HUES48 (cell line): ENCODE measurements around the gene RNF19B.
"Not testable (repeated sequence)": the region's sequence is repeated elsewhere in the genome, so short reads cannot be mapped to it uniquely, and the experiment has no call there.

Source experiments
- H3K27ac ChIP-seq: one replicate; pipeline ENCODE4 v1.7.0; 2013; ENCODE audit warnings: low read depth, low read length, inconsistent platforms
- H3K27me3 ChIP-seq: 2 replicates; pipeline ENCODE4 v1.6.1; 2013; ENCODE audit warnings: mild to moderate bottlenecking, low read length; ENCODE audit not compliant: control insufficient read depth, insufficient read depth
- H3K36me3 ChIP-seq: 2 replicates; pipeline ENCODE4 v1.6.1; 2013; ENCODE audit warnings: low read length; ENCODE audit not compliant: control insufficient read depth, insufficient read depth
- H3K4me1 ChIP-seq: 2 replicates; pipeline ENCODE4 v1.6.1; 2013; ENCODE audit warnings: mild to moderate bottlenecking, low read length; ENCODE audit not compliant: control insufficient read depth, insufficient read depth
- H3K4me3 ChIP-seq: 2 replicates; pipeline ENCODE4 v1.5.1; 2013; ENCODE audit warnings: mild to moderate bottlenecking, low read depth, low read length
- H3K9ac ChIP-seq: 2 replicates; pipeline ENCODE4 v1.6.1; 2013; ENCODE audit warnings: mild to moderate bottlenecking, low read depth, low read length, moderate library complexity
- H3K9me3 ChIP-seq: 2 replicates; pipeline ENCODE4 v1.6.1; 2013; ENCODE audit warnings: low read length; ENCODE audit not compliant: control insufficient read depth, insufficient read depth

RNF19B gene

DNA sequence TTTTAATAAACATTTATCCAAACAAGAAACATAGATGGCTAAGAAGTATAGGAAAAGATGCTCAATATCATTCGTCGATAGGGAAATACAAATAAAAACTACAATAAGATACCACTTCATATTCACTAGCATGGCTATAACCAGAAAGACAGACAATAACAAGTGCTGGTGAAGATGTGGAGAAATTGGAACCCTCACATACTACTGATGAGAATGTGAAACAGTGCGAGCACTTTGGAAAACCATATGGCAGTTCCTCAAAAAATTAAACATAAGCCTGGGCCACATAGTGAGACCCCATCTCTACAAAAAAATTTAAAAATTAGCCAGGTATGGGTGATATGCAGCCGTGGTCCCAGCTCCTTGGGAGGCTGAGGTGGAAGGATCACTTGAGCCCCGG, 54.3 kb downstream of the RNF19B start:
- Histone ChIP-seq H3K27ac (no peak overlapping the region), H3K36me3 (no peaks in the 10 kb centered on the region), H3K9ac (no peak overlapping the region), H3K4me3 (no peak overlapping the region), H3K27me3 (no peaks in the 10 kb centered on the region), H3K9me3 (no peaks in the 10 kb centered on the region), H3K4me1 (no peaks in the 10 kb centered on the region)

DNA sequence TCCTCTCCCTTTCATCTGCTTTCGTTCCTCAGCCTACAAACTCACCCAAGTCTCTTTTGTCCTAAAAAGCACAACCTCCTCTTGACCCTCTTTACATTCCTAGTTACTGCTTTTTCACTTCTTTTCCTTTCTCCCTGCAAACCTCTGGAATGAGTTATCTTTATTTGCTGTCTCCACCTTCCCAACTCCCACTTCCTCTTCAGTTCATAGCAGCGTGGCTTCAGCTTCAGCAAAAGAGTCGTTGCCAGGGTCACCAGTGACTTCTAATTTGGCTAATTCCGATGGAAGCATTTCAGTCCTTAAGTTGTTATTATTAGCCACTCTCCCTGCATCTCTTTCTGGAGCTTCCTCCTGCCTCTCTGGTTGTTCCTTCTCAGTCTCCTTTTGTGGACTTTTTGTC, 57.2 kb downstream of the RNF19B start:
- Histone ChIP-seq H3K27ac (no peak overlapping the region), H3K27me3 (peaks cover 4% of the 10 kb centered on the region), H3K4me3 (no peak overlapping the region), H3K36me3 (no peaks in the 10 kb centered on the region), H3K9me3 (no peaks in the 10 kb centered on the region), H3K4me1 (no peaks in the 10 kb centered on the region), H3K9ac (no peak overlapping the region)

DNA sequence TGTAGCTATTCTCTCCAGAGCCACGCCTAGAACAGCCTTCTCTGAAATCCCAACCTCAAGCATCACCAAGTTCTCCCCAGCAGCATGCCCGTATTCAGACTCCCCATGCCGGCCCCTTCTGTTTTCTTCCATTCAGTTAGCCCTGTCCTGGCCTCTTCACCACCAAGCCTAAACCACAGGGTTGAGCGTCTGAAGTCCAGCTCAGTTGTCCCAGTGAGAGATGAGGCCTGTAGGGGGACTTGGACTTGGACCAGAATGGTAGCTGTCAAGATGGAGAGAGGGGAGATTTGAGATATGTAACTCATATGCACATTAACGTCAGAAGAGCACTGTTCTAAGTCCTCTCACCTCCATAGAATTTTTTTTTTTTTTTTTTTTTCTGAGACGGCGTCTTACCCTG, 58.0 kb downstream of the RNF19B start:
- H3K4me3 ChIP-seq: no peak overlapping the region
- H3K36me3 ChIP-seq: no peaks in the 10 kb centered on the region
- no peaks in the 10 kb centered on the region for H3K4me1 ChIP-seq
- H3K9ac ChIP-seq: no peak overlapping the region
- H3K27me3 ChIP-seq: peaks cover 11% of the 10 kb centered on the region
- H3K27ac ChIP-seq: no peak overlapping the region
- H3K9me3 ChIP-seq: no peaks in the 10 kb centered on the region

DNA sequence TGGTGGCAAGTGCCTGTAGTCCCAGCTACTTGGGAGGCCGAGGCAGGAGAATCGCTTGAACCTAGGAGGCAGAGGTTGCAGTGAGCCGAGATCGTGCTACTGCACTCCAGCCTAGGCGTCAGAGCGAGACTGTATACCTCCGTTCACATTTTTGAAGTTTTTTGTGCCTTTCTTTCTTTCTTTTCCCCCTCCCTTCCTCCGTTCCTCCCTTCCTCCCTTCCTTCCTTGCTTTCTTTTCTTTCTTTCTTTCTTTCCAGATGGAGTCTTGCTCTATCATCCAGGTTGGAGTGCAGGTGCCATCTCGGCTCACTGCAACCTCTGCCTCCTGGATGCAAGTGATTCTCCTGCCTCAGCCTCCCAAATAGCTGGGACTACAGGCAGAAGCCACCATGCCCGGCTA, 59.0 kb downstream of the RNF19B start:
- not testable (repeated sequence) for H3K4me1 ChIP-seq

DNA sequence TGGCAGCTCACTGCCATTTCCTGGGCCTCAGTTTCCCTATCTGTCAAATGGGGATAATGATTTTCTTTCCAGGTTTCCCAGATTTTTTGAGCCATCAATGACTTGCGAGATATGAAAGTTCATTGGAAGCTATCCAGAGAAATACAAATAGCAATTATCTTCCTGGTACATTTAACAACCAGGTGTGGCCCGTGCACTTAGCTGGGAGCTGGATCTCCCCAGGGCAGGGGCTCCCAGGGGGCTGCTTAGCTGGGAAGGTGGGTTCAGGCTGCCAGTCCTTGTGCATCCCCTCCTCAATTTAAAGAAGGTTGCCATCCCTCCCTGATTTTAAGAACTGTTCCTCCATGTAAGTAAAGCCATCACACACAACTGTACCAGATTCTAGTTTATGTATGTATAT, 59.8 kb downstream of the RNF19B start:
- Histone ChIP-seq H3K27ac (no peak overlapping the region), H3K27me3 (peaks cover 27% of the 10 kb centered on the region), H3K4me3 (no peak overlapping the region), H3K4me1 (peaks cover 7% of the 10 kb centered on the region), H3K9me3 (no peaks in the 10 kb centered on the region), H3K9ac (no peak overlapping the region), H3K36me3 (no peaks in the 10 kb centered on the region)

More for the DNA sequence above, 59.0 kb downstream of the RNF19B start:
- not testable (repeated sequence) for H3K9ac ChIP-seq, H3K9me3 ChIP-seq, H3K27ac ChIP-seq, H3K36me3 ChIP-seq, H3K4me3 ChIP-seq
- H3K27me3 ChIP-seq: peaks cover 19% of the 10 kb centered on the region

DNA sequence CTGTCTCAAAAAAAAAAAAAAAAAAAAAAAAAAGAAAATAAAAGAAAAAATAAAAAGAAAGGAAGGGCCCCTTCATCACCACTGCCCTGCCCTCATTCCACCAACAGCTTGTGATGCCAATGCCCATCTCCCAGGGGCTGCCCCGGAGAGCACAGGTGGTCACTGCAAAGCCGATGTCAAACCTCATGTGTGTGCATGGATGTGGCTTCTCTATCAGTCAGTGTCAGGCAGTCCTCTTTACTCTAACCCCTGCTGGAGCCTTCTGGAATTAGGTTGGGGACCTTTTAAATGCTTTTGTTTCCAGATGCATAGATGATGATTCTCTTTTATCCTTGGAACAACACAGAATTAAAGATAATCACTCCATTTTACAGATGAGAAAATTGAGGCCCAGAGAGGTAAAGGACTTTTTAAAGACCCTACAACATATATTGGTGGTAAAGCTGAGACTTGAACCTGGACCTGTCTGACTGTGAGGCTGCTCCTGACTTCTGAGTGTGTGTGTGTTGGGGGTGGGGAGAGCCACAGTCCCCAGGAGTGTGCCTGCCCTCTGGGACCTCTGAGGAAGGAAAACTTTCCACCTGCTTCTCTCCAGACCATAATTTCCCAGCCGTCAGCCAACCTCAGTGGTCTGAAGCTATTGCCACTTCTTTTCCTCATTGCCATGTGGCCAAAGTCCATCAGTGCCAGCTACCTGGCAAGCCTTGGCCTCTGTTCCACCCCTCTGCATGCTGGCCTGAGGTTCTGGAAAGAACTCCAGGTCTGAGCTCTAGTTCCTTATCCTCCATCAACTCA, 60.4 kb downstream of the RNF19B start:
- H3K27me3 ChIP-seq: peaks cover 33% of the 10 kb centered on the region
- no peaks in the 10 kb centered on the region for H3K36me3 ChIP-seq
- H3K4me3 ChIP-seq: no peak overlapping the region
- H3K9me3 ChIP-seq: no peaks in the 10 kb centered on the region
- H3K4me1 ChIP-seq: peaks cover 7% of the 10 kb centered on the region
- no peak overlapping the region for H3K9ac ChIP-seq
- no peak overlapping the region for H3K27ac ChIP-seq

DNA sequence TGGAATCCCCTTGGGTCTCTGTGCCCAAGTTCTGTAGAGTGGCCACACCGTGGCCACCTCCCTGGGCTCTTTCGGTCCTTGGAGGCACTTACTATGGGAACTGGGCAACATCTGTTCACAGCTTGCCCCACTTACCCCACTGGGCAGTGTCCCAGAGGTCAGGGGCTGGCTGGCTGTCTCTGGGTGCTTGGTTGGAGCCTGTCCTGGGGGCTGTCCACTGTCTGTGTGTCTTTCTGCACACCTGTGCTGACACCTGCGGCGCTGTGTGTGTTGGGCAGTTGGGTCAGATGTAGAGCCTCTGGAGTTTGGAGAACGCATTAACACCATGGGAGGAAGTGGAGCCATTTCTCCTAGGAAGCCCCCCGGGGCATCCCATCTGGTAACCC, 62.1 kb downstream of the RNF19B start:
- no peak overlapping the region for H3K27ac ChIP-seq

DNA sequence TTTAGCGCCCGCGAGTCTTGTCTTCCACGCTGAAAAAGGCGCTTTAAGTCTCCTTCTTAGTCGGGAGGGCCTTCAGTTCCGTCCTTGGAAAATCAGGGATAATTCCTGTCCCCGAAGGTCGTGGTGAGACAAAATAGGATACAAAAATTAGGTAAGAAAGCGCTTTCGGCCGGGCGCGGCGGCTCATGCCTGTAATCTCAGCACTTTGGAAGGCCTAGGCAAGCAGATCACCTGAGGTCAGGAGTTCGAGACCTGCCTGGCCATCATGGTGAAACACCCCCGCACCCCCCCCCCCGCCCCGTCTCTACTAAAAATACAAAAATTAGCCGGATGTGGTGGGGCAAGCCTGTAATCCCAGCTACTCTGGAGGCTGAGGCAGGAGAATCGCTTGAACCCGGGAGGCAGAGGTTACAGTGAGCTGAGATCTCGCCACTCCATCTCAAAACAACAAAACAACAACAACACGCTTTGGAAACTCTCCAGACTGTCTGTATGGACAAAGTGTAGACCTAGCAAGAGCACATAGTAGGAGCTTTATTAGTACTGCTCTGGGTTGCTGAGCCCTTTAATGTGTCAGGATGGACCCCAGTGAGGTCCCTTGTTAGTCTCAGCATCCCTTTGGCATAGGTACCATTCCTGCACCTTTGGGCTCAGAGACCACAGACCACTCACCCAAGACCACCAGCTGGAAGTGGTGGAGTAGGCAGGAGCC, 62.6 kb downstream of the RNF19B start:
- Histone ChIP-seq H3K4me3 (peak overlapping the region; percentile 65), H3K9me3 (no peaks in the 10 kb centered on the region), H3K4me1 (peaks cover 7% of the 10 kb centered on the region), H3K9ac (no peak overlapping the region), H3K27me3 (peaks cover 43% of the 10 kb centered on the region), H3K27ac (no peak overlapping the region), H3K36me3 (no peaks in the 10 kb centered on the region)

More for the DNA sequence above, 62.1 kb downstream of the RNF19B start:
- peaks cover 43% of the 10 kb centered on the region for H3K27me3 ChIP-seq
- H3K9ac ChIP-seq: no peak overlapping the region
- H3K36me3 ChIP-seq: no peaks in the 10 kb centered on the region
- no peak overlapping the region for H3K4me3 ChIP-seq
- peaks cover 7% of the 10 kb centered on the region for H3K4me1 ChIP-seq
- H3K9me3 ChIP-seq: no peaks in the 10 kb centered on the region

DNA sequence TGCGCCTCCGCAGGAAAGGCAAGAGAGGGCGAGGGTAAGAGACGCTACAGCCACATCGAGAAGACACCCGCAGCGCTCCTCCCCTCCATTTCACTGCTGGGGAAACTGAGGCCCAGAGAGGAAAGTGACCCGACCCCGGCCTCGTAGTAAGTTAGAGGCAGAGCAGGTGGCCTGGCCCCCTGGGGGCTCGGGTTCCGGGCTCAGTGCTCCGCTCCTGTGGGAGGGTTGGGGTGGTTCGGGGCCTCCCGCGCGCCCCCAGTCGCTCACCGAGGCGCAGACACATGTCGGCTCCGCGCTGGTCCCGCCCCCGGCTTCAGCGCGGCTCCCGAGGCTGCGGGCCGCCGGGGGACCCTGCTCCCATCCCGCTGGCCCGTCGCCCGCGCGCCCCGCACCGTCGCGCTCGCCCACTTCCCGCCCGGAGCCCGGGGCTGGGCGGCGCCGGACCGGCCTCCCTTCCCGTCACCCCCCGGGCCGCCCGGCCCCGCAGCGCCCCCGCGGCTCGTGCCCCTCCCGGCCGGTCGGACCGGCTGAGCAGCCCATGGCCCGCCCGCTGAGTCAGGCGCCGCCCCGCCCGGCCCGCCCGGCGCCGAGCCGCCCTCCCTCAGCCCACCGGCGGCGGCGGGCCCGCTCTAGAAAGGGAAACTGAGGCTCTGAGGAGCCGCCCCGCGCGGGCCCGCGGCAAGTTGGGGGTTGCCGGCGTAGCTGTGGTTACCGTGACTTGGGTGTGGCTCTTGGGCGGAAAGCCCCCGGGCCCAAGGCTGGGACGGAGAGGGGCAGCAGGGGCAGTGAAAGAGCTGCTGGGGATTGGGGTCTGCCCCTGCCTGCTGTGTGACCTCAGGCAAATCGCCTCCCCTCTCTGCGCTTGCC, 63.4 kb downstream of the RNF19B start, which contains the start of gene TMEM54:
TMEM54 (minus strand) TSS at position 434 of the 867 bp plus-strand sequence; CDS start at position 283, 151 bp downstream.
- H3K27me3 ChIP-seq: peaks cover 43% of the 10 kb centered on the region

DNA sequence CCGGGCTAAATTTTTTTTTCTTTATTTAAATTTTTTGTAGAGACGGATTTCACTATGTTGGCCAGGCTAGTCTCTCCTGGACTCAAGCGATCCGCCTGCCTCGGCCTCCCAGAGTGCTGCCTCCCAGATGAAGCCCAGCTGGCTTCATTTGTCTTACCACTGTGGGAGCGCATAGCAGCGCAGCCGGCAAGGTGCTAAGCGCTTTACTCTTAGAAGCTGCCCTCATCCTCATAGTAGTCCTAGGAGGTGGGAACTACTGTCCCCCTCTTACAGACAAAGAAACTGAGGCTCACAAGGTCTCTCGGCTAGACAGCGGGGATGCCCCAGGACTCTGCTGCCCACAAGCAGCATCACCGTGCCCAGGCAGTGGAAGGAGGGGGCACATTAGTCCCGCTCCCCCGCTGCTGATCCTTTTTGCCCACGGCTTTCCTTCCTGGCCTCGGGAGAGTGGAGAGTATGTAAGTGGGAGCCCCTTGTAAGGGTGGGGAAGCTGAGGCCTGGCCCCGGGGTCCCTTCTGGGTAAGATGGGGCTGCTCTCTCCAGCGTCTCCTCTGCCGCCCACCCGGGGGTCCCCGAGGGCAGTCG, 64.1 kb downstream of the RNF19B start:
- Histone ChIP-seq H3K27me3 (peaks cover 43% of the 10 kb centered on the region), H3K4me1 (peaks cover 7% of the 10 kb centered on the region), H3K36me3 (no peaks in the 10 kb centered on the region), H3K9me3 (no peaks in the 10 kb centered on the region), H3K9ac (no peak overlapping the region), H3K27ac (no peak overlapping the region), H3K4me3 (peak overlapping the region; percentile 65)

More for the DNA sequence above, 63.4 kb downstream of the RNF19B start, which contains the start of gene TMEM54:
- H3K9me3 ChIP-seq: no peaks in the 10 kb centered on the region
- H3K9ac ChIP-seq: no peak within 1 kb of the TSS
- H3K27ac ChIP-seq: no peak within 1 kb of the TSS
- H3K4me3 ChIP-seq: peak within 1 kb of the TSS; percentile 65
- no peaks in the 10 kb centered on the region for H3K36me3 ChIP-seq
- peaks cover 7% of the 10 kb centered on the region for H3K4me1 ChIP-seq
